BE2C (cell line): ENCODE measurements around the gene HOPX.
"Not testable (repeated sequence)": the region's sequence is repeated elsewhere in the genome, so short reads cannot be mapped to it uniquely, and the experiment has no call there.

ENCODE experiments used
- DNase-seq: peaks from one replicate; pipeline ENCODE4 v3.0.0-alpha.2; 2020
- H3K27me3 ChIP-seq: fragments of 250-450 bp; sonication (Bioruptor Pico); 2 replicates; pipeline ENCODE4 v1.5.1; 2020; ENCODE audit warnings: mild to moderate bottlenecking
- H3K36me3 ChIP-seq: fragments of 250-450 bp; sonication (Bioruptor Pico); 2 replicates; pipeline ENCODE4 v1.5.1; 2020; ENCODE audit warnings: mild to moderate bottlenecking
- H3K4me1 ChIP-seq: fragments of 250-450 bp; sonication (Bioruptor Pico); 2 replicates; pipeline ENCODE4 v1.5.1; 2020
- H3K4me3 ChIP-seq: 2 replicates; pipeline ENCODE4 v1.5.1; 2011; ENCODE audit warnings: low read depth, low read length
- H3K9me3 ChIP-seq: fragments of 250-450 bp; sonication (Bioruptor Pico); 2 replicates; pipeline ENCODE4 v1.5.1; 2020
- CTCF ChIP-seq: IDR thresholded peaks from 2 replicates; pipeline ENCODE4 v1.5.1; 2012; ENCODE audit warnings: mild to moderate bottlenecking, low read depth, low read length

HOPX gene

GRCh38 chr4:56646341-56646740 lies 34.8 kb downstream of the HOPX start:
- no peak for TF ChIP-seq CTCF
- H3K4me1 ChIP-seq = no peaks in the 10 kb centered on the region
- no peak for DNase-seq
- no peaks in the 10 kb centered on the region for H3K27me3 ChIP-seq
- H3K4me3 ChIP-seq = no peak overlapping the region
- no peaks in the 10 kb centered on the region for H3K9me3 ChIP-seq
- H3K36me3 ChIP-seq = no peaks in the 10 kb centered on the region

- H3K36me3 ChIP-seq = no peaks in the 10 kb centered on the region
- TF ChIP-seq CTCF = no peak
Observed at GRCh38 chr4:56643596-56643995, 37.5 kb downstream of the HOPX start.

DNA sequence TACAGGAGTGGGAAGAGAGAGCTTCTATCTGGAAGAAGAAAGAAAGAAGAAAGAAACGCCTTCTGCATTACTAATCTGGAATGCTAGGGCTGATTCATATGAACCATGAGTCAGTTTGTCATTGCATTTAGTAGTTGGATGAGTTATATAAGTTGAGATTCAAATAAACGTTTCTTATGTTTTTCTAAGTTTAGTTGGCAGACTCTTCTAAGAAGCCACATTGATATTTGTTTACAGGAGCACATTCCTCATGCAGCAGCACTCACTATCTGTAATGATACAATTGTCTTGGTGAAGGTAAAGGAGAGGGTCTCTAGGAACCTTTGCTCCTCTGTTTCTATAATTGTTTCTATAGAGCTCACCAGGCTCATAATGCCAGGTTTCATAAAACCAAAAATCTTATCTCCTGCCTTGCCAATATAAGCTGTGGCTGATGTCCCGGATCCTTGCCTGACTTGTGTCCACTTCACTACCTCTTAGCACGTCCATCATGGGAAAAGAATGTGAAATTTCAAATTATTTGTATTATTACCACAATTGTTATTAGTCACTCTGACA lies 39.5 kb downstream of the HOPX start:
- no peak for TF ChIP-seq CTCF
- no peak for DNase-seq

More at GRCh38 chr4:56643596-56643995, 37.5 kb downstream of the HOPX start:
- H3K9me3 ChIP-seq = no peaks in the 10 kb centered on the region
- no peak for DNase-seq
- H3K4me3 ChIP-seq = no peak overlapping the region
- no peaks in the 10 kb centered on the region for H3K4me1 ChIP-seq
- no peaks in the 10 kb centered on the region for H3K27me3 ChIP-seq

DNA sequence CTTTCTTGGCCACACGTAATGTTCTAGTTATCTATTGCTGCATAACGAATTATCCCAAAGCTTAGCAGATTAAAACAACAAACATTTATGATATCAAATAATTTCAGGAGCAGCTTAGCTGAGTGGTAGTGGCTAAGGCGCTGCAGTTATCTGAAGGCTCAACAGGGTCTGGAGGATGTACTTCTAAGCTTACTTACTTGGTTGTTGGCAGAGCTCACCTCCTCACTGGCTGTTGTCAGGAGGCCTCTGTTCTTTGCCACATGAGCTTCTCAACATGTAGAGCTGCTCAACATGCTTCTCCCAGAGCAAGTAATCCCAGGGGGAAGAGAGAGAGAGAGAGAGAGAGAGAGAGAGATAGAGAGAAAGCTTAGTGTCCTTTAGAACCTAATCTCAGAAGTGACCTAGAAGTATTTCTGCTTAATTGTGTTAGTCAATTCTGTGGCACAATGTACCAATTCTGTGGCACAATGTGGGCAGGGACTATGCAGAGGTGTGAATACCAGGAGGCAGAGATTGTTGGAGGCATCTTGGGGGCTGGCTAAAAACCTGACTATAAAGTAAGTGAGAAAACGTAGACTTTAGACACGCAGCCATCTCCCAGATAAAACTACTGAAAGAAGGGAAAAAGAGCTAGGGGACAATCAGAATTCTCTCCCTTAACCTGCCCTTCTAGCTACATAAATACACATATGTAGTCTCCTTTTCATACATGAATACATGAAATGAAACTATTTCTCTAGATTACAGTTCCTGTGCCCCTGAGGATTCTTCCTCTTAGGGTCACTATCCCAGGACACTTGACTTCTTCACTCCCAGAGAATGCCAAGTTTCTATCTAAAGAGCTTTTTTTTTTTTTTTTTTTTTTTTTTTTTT lies 40.2 kb downstream of the HOPX start:
- Histone ChIP-seq H3K9me3 (no peaks in the 10 kb centered on the region), H3K36me3 (no peaks in the 10 kb centered on the region), H3K4me1 (no peaks in the 10 kb centered on the region), H3K27me3 (no peaks in the 10 kb centered on the region), H3K4me3 (no peak overlapping the region)
- no peak for DNase-seq
- no peak for TF ChIP-seq CTCF

More for the DNA sequence above, 39.5 kb downstream of the HOPX start:
- Histone ChIP-seq H3K27me3 (no peaks in the 10 kb centered on the region), H3K4me1 (no peaks in the 10 kb centered on the region), H3K9me3 (no peaks in the 10 kb centered on the region), H3K36me3 (no peaks in the 10 kb centered on the region), H3K4me3 (no peak overlapping the region)

GRCh38 chr4:56637791-56638190 lies 43.3 kb downstream of the HOPX start:
- no peak for DNase-seq
- H3K36me3 ChIP-seq = no peaks in the 10 kb centered on the region
- no peak overlapping the region for H3K4me3 ChIP-seq
- H3K27me3 ChIP-seq = no peaks in the 10 kb centered on the region
- H3K4me1 ChIP-seq = no peaks in the 10 kb centered on the region
- no peaks in the 10 kb centered on the region for H3K9me3 ChIP-seq
- no peak for TF ChIP-seq CTCF

DNA sequence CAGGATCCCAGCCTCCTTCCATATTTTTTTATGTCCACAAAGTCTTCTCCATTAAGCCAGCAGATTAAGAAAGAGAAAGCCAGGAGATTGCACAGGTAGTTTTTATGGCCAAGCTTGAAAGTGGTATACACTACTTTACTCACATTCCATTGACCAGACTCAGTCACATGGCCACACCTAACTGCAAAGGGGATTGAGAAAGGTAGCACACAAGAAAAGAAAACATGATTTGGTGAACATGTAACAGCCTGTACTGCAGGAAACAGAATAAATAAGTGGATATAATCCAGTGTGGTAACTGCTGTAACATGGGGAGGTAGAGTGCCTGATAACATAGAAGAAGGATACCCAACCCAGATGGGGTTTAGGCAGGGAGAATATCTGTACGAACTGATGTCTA lies 43.9 kb downstream of the HOPX start:
- Histone ChIP-seq H3K4me1 (no peaks in the 10 kb centered on the region), H3K4me3 (no peak overlapping the region), H3K27me3 (no peaks in the 10 kb centered on the region), H3K9me3 (no peaks in the 10 kb centered on the region), H3K36me3 (no peaks in the 10 kb centered on the region)
- no peak for DNase-seq
- no peak for TF ChIP-seq CTCF

DNA sequence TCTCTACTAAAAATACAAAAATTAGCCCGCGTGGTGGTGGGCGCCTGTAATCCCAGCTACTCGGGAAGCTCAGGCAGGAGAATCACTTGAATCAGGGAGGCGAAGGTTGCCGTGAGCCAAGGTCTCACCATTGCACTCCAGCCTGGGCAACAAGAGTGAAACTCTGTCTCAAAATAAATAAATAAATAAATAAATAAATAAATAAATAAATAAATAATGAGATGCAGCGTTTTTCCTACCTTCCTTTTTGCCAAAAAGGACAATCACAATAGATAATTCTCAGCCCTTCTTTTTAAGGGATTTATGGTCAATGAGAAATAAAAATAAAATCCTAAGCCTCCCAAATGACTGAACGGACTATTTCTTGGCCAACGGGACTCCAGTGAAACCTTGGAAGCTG lies 46.1 kb downstream of the HOPX start:
- not testable (repeated sequence) for H3K27me3 ChIP-seq, DNase-seq, H3K4me3 ChIP-seq, H3K36me3 ChIP-seq, H3K9me3 ChIP-seq, H3K4me1 ChIP-seq
